WERI-Rb-1 (cell line): ENCODE measurements around the gene COLQ.

Experiments
- DNase-seq: peaks from one replicate; pipeline ENCODE4 v3.0.0-alpha.2; 2020
- H3K27ac ChIP-seq: fragments of 250-450 bp; sonication (Bioruptor Pico); 2 replicates; pipeline ENCODE4 v1.5.1; 2020; ENCODE audit warnings: mild to moderate bottlenecking, moderate library complexity
- H3K27me3 ChIP-seq: fragments of 250-450 bp; sonication (Bioruptor Pico); 2 replicates; pipeline ENCODE4 v1.5.1; 2021; ENCODE audit warnings: mild to moderate bottlenecking, low read depth, moderate library complexity; ENCODE audit not compliant: insufficient read depth, severe bottlenecking
- H3K36me3 ChIP-seq: fragments of 250-450 bp; sonication (Bioruptor Pico); 2 replicates; pipeline ENCODE4 v1.5.1; 2020; ENCODE audit warnings: mild to moderate bottlenecking, moderate library complexity
- H3K4me3 ChIP-seq: 2 replicates; pipeline ENCODE4 v1.5.1; 2011; ENCODE audit warnings: low read depth, mild to moderate bottlenecking, control low read depth, low read length
- H3K9me3 ChIP-seq: fragments of 250-450 bp; sonication (Bioruptor Pico); 2 replicates; pipeline ENCODE4 v1.5.1; 2021; ENCODE audit warnings: mild to moderate bottlenecking, moderate library complexity; ENCODE audit not compliant: severe bottlenecking
- CTCF ChIP-seq: IDR thresholded peaks from 2 replicates; pipeline ENCODE4 v1.5.1; 2011; ENCODE audit warnings: low read depth, mild to moderate bottlenecking, control low read depth, inconsistent platforms, low read length

COLQ gene

GRCh38 chr3:15496341-15496664, 25.2 kb downstream of the COLQ start:
- H3K4me3 ChIP-seq = no peak overlapping the region
- H3K27me3 ChIP-seq = no peaks in the 10 kb centered on the region
- no peak for TF ChIP-seq CTCF
- no peaks in the 10 kb centered on the region for H3K36me3 ChIP-seq
- H3K9me3 ChIP-seq = no peaks in the 10 kb centered on the region
- no peak for DNase-seq
- H3K27ac ChIP-seq = no peak overlapping the region

- no peak for DNase-seq
- H3K4me3 ChIP-seq = no peak overlapping the region
- H3K9me3 ChIP-seq = no peaks in the 10 kb centered on the region
- no peaks in the 10 kb centered on the region for H3K27me3 ChIP-seq
- no peaks in the 10 kb centered on the region for H3K36me3 ChIP-seq
- no peak for TF ChIP-seq CTCF
- no peak overlapping the region for H3K27ac ChIP-seq
Measured at GRCh38 chr3:15495461-15496340, 25.8 kb downstream of the COLQ start.

GRCh38 chr3:15493436-15493835, 28.1 kb downstream of the COLQ start:
- H3K27ac ChIP-seq = no peak overlapping the region
- no peaks in the 10 kb centered on the region for H3K27me3 ChIP-seq
- DNase-seq = no peak
- H3K4me3 ChIP-seq = no peak overlapping the region
- no peaks in the 10 kb centered on the region for H3K36me3 ChIP-seq
- H3K9me3 ChIP-seq = no peaks in the 10 kb centered on the region
- no peak for TF ChIP-seq CTCF

GRCh38 chr3:15492847-15493360, 28.6 kb downstream of the COLQ start:
- no peak for DNase-seq
- no peak for TF ChIP-seq CTCF
- H3K27me3 ChIP-seq = no peaks in the 10 kb centered on the region
- H3K4me3 ChIP-seq = no peak overlapping the region
- H3K36me3 ChIP-seq = no peaks in the 10 kb centered on the region
- no peak overlapping the region for H3K27ac ChIP-seq
- H3K9me3 ChIP-seq = no peaks in the 10 kb centered on the region

- no peak overlapping the region for H3K27ac ChIP-seq
- no peaks in the 10 kb centered on the region for H3K36me3 ChIP-seq
- H3K27me3 ChIP-seq = no peaks in the 10 kb centered on the region
- DNase-seq = no peak
- no peaks in the 10 kb centered on the region for H3K9me3 ChIP-seq
- no peak overlapping the region for H3K4me3 ChIP-seq
- no peak for TF ChIP-seq CTCF
Measured at GRCh38 chr3:15491143-15491542, 30.4 kb downstream of the COLQ start.

GRCh38 chr3:15490158-15490557, 31.3 kb downstream of the COLQ start:
- Histone ChIP-seq H3K9me3 (no peaks in the 10 kb centered on the region), H3K27ac (no peak overlapping the region), H3K27me3 (no peaks in the 10 kb centered on the region), H3K36me3 (no peaks in the 10 kb centered on the region), H3K4me3 (no peak overlapping the region)
- no peak for TF ChIP-seq CTCF
- DNase-seq = no peak
